HL-60/S4 (cell line): ENCODE results near the gene DNASE1L3.
"Not testable (repeated sequence)": the region's sequence is repeated elsewhere in the genome, so short reads cannot be mapped to it uniquely, and the experiment has no call there.

Source experiments
- in situ Hi-C: fragments of 300-500 bp; cut with MboI; formaldehyde crosslinking; loops from 2 replicates; pipeline ENCODE4 v1.14.3; 2022; ENCODE audit warnings: low sequenced_read_pairs

DNASE1L3 gene

DNA sequence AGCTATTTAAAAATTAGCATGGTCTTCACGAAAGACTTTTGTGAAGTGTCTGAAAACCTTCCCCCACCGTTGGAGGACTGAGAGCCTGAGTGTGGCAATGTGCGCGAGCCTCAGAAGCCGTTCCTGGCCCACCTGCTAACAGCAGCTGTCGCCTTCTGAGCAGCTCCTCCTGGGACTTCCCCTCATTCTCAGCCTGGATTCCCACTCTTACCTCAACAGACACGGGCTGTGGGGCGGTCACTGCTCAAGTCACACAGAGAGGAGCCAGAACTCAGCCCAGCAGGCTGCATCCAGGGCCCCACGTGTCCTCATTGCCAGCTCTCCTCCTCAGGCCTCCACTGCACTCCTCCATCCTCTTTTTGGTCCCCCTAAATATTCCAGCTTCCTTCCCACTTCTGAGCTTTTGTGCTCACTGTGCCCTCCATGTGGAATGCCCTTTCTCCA, 7.8 kb downstream of the DNASE1L3 start:
- in situ Hi-C loops = no loop called here

DNA sequence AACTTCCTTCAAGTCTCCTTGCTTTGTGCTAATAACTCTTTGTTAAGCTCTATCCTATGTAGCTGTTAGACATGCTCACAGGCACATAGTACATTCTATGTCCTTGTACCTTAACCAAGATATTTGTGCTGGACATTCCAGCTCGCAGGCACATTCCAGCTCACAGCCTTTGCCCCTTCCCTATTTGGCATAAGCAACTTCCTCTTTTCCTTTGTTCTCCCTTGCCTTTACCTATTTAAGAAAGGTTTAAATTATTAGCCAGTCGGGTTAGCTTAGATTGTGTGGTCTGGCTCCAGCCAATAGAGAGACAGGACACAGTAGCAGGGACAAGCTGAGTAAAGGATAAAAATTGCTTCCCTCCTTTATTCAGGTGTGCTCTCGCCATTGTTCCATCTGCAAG, 9.3 kb downstream of the DNASE1L3 start:
- in situ Hi-C loops = not testable (repeated sequence)

DNA sequence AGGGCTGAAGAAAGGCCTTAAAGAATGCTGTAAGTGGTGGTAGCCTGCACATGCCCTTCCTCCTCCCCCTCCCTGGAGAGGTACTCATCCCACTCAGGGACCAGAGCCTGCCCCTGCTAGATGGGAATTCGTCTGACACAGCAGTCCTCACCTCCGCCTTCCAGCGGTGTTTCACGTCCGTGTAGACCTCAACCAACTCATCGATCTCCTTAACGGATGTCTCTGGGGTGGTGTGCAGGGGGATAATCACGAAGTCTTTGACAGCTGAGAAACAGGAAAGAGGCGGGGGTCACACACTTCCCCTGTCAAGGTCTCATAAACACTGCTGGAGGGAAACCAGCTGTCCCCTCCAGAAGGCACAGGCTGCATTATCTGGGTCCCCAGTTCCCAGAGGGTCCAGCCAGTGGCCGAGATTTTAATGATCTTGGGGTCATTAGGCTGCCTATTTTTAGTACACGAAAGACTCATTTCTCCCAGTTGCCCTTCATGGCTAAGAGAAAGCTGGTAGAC, 9.9 kb downstream of the DNASE1L3 start:
- in situ Hi-C loops = no loop called here

DNA sequence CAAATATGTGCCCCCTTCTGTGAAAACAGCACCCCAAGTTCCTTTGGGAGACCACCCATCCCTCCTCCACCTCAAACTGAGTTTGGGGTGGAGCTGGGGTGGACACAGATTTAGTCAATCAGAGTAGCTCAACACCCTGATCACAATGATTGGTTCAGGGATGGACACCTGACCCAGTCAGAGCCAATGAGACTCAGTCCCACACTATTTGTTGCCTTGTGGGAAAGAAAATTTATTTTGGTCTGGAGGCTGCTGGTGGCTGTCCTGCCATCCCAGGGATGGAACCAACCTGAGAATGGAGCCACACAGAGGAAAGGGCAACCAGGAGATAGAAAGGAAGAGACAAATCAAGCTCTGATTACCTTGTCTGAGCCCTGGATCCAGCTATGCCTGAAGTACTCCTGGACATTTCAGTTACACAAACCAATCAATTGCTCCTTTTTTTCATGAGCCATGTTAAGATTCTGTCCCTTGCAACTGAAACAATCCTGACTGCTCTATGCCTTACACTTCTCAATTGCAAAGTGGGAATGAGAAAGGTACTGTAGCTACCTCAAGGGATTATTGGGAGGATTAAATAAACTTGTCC, 10.6 kb downstream of the DNASE1L3 start:
- in situ Hi-C loops = no loop called here

DNA sequence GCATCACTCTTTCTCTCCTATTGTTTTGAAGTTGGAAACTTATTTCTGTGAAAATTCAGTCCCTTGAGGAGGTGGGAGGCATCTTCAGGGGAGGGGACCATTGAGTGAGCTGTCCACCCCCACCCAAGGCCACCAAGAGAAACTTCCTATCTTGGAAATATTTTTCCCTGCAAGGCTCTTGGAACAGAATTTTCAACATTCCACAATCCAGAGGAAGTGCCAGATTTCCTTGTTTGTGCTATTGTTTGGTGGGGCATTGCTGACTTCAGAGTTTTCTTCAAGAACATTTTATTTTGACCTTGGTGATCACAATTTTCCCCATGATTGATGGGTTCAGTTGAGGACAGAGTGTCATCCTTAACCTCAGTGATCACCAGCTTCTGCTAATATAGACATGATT, 12.0 kb downstream of the DNASE1L3 start:
- in situ Hi-C loops = loop anchor here (25.0 kb wide), 1 partner anchor 338 kb away; the partner anchor contains the start of gene ACOX2

DNA sequence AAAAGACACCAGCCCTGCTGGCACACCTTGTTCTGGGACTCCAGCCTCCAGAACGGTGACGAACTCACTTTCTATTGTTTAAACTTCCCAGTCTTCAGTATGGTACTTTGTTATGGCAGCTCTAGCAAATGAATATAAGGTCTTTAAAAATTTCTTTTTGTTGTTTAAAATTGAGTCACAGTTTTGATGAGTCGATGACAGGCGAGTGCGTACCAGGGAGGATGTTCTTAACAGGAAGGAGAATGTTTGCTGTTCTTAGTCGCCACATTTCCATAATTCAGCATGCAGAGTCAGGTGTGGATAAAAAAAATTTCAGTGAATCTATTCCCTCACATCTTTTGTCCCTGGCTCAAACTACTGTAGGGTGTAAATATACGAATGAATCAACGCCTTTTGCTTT, 12.4 kb downstream of the DNASE1L3 start:
- in situ Hi-C loops = loop anchor here (25.0 kb wide), 1 partner anchor 339 kb away; the partner anchor contains the start of gene ACOX2

DNA sequence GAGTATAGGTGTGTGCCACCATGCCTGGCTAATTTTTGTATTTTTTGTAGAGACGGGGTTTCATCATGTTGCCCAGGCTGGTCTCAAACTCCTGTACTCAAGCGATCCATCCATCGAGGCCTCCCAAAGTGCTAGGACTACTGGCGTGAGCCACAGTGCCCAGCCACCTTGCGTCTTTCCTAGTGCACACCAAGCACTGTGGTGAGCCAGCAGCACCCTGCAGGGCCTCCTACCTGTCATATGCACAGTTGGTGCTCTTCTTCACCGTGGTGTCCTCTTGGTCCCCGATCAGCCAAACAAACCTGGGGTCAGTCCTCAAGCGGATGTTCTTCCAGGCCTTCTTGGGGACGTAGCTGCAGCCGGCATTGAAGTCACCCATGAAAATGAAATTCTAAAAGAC, 13.2 kb downstream of the DNASE1L3 start:
- in situ Hi-C loops = loop anchor here (25.0 kb wide), 1 partner anchor 340 kb away; the partner anchor contains the start of gene ACOX2

DNA sequence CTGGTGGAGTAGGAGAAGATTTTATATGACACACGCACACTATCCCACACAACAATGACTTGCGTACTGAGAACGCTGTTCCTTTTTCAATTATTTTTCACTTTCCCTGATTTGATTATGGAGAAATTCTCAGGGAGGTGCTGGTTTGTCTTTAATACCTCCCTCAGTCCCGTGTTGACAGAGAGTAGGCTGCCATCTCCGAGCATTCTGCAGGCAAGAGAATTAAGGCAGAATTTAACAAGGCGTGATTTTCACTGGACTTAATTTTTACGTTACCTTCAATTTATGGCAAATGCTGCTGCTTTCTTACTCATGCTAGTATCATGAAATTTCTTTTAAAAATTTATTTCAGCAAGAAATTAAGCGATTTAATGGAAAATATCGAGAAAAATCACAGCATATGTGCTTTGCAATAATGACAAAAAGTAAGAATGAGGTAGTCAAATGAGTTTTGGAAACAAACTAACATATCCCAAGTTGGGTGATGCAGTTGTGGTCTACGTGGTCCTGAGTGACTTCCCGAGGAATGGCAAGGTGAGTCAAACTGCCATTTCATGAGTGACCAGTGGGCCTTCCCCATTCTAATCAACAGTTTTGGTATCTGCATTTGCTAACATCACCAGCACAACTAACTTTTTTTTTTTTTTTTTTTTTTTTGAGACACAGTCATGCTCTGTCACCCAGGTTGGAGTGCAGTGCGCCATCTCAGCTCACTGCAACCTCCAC, 16.9 kb downstream of the DNASE1L3 start:
- in situ Hi-C loops = loop anchor here (25.0 kb wide), 1 partner anchor 343 kb away; the partner anchor contains the start of gene ACOX2

DNA sequence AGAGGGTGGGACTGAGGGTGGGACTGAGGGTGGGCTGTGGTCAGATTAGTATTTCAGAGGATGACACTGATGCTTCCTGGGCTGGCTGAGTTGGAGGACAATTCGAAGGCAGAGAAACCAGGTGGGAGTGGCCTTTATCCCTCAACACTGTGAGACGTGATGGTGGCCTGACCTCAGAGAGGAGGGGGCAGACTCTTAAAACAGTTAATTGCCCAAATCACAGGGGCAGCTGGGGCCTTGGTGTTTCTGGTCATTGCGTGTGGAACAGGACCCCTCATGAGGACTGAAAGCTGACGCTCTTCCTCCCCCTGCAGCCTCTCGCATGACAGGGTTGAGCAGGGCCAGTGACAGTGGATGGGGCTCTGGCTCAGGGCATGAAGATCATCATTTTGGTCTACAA, 18.7 kb downstream of the DNASE1L3 start:
- in situ Hi-C loops = loop anchor here (25.0 kb wide), 1 partner anchor 345 kb away; the partner anchor contains the start of gene ACOX2

DNA sequence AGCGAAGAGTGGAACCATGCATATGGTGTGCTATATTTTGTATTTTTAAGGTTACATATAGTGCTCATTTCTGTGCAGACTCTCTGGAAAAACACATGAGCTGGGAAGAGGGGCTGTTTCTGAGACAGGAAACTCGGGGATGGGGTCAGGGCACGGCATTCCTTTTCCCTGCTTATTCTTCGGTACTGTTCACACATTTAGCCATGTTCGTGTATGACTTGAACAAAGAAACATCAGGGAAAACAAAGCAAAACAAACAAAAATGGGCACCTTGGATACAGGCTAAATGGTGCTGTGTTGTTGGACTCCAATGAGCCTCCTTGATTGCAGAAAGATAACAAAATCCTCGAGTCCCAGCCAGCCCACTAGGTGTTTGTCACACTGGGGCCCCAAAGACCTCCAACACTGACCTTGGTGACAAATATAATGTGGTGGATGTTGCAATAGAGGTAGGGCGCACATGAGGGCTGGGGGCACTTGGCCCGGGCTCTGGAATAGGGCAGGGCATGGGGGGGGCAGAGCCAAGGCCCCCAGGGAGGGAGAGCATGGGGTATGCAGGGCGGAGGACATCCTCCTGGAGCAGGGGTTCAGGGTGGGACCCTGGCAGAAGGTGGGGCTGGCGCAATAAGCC, 19.3 kb downstream of the DNASE1L3 start:
- in situ Hi-C loops = loop anchor here (25.0 kb wide), 1 partner anchor 346 kb away; the partner anchor contains the start of gene ACOX2

DNA sequence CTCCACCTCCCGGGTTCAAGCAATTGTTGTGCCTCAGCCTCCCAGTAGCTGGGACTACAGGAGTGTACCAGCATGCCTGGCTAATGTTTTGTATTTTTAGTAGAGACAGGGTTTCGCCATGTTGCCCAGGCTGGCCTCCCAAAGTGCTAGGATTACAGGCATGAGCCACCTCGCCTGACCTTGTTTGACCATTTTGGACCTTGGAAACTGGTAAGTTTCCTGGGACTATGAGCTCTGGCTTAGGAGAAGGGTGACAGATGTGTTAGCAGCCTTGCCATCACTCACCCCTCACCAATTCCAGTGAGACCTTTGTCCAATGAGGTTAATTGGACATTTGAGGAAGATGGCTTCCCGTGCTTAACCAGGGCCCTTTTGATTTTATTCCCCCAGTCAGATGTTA, 19.9 kb downstream of the DNASE1L3 start:
- in situ Hi-C loops = loop anchor here (25.0 kb wide), 1 partner anchor 346 kb away; the partner anchor contains the start of gene ACOX2

DNA sequence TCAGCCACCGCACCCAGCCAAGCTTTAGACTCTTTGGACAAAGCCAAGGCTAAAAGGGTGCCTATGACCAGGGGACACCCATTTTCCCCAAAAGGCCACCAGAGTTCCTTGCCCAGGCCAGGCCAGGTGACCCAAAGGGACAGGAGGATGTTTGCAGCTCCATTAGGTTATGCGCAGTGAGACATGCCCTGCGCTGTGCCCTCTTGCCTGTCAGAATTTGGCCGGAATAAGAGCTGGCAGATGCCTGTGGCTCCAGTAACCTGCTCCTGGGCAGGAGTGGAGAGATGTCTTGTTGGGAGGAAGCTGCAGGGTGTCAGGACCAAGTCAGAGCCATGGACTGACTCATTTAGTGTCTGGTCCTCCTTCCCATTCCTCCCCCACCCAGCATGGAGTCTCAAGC, 20.5 kb downstream of the DNASE1L3 start:
- in situ Hi-C loops = loop anchor here (25.0 kb wide), 1 partner anchor 347 kb away; the partner anchor contains the start of gene ACOX2

DNA sequence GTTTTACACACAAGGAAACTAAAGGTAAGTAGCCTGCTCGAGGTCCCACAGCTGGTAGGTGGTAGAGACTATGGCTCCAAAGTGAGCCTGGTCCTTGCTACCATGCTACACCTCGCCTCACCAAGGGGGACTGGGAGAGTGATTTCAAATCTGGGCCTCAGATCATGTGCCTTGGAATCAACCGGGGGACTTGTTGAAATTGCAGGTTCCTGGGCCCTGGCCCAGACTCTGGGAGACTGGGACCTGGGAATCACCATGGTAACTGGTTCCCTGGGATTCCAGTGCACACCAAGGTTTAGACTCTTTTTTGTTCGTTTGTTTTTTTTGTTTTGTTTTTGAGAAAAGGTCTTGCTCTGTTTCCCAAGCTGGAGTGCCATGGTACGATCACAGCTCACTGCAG, 21.1 kb downstream of the DNASE1L3 start:
- in situ Hi-C loops = loop anchor here (25.0 kb wide), 1 partner anchor 348 kb away; the partner anchor contains the start of gene ACOX2

DNA sequence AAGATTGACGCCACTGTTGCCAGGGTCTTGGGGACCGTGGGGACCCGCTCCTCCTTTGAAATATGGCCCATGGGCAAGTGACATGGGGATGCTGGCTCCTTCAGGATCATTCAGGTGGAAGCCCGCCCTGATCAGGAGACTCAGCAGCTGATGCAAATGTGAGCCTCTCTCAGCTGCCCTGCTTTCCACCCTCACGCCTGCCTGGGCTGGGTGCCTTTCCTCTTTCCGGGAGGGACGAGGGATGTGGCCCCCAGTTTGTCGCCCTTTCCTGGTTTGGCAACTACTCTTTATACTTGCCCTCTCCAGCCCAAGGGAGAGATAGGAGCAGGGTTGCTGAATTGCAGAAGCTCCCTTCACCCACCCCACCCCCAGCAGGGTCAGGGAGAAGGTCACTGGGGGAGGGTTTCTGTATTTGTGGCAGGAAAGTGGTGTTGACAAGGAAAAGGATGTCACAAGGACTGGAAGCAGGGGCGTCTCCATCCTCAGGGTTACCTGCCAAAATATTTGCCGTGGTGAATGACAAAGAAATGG, 21.8 kb downstream of the DNASE1L3 start:
- in situ Hi-C loops = loop anchor here (25.0 kb wide), 1 partner anchor 348 kb away; the partner anchor contains the start of gene ACOX2

DNA sequence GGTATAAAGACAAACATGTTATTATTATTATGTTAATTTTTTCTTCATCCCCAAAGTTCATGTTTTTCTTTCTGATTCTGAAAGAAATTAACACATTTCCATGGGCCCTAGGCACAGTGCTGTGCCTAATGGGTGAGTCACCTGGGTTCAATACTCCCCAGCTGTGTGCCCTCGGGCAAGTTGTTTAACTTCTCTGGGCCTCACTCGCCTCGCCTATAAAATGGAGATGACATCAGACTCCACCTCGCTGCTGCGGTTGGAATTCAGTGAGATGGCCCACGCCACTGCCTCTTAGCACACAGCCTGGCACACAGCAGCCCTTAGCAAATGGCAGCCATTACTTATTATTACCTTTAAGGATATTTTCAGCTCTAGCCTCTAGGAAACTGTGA, 22.6 kb downstream of the DNASE1L3 start:
- in situ Hi-C loops = loop anchor here (25.0 kb wide), 1 partner anchor 349 kb away; the partner anchor contains the start of gene ACOX2

DNA sequence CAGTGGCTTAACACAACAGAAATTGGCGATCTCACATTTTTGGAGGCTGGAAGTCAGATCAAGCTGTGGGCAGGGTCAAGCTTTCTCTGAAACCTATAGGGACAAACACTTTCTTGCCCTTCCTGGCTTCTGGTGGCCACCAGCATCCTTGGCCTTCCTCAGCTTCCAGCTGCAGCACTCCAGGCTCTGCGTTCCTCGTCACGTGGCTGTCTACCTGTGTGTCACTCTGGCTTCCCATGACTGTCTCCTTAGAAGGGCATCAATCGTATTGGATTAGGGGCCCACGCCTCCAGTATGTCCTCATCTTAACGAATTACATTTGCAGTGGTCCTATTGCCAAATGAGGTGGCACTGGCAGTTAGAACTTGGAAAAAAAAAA, 25.8 kb downstream of the DNASE1L3 start:
- in situ Hi-C loops = loop anchor here (25.0 kb wide), 1 partner anchor 352 kb away; the partner anchor contains the start of gene ACOX2

DNA sequence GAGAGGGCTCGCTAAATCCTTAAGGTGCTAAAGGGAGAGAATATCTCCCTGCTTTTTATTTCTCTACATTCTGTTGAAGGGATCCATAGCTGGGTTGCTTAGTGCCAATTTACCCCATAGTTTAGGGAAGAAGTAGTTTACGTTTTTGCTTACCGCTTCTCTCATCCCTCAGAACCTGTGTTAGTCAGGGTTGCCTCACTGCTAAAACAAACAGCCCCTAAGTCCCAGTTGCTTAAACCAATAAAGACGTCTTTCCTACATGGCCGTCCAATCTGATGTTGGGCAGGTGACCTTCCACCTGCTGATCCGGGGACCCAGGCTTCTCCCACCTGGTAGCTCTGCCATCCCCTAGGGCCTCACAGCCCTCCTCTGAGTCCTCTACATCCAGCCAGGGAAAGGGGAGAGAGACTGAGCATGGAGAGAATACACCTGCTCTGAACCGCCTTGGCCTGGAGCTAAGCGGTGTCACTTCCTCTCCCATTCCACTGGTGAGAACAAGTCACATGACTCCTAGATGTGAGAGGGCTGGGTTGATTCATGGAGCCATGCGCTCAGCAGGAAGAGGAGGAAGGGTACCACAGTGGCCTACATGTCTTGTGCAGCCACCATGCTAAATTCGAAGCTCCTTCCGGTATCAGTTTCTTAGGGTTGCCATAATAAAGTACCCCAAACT, 26.3 kb downstream of the DNASE1L3 start:
- in situ Hi-C loops = loop anchor here (25.0 kb wide), 1 partner anchor 353 kb away; the partner anchor contains the start of gene ACOX2

DNA sequence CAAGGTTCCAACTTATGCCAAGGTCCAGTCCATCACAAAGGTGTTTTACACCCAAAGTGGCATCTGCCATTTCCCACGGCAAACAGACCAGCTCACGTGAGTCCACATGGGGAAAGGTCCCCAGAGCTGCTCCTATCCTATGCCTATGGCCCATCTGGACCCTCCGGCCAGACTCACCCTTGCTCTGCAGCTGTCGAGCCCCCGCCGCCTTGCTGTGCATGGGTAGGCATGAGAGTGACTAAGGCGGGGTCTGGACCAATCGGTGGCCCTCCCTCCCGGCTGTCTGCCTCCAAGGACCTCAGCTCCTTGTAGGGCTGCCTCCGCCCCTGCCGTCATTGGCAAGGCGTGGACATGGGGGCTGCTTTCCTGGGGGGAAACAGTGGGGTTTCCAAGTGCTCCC, 26.9 kb downstream of the DNASE1L3 start:
- in situ Hi-C loops = loop anchor here (25.0 kb wide), 1 partner anchor 353 kb away; the partner anchor contains the start of gene ACOX2

DNA sequence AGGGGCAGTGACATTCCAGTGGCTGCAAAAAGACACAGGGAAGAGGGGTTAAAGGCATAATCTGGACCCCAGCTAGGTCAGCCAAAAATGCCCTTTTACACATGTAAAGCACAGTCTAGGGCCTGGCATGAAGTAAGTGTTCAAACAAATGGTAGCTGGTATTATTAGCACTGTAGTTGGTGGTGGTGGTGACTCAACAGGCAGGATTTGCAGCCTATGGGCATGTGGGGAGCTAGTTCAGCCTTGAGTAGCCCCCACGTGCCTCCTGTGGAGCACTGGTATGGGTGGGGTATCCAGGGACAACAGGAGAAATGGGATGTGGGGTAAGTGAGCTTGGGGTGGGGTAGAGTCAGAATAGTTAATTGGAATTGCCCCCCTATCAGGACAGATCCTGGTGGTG, 27.6 kb downstream of the DNASE1L3 start:
- in situ Hi-C loops = loop anchor here (25.0 kb wide), 1 partner anchor 354 kb away; the partner anchor contains the start of gene ACOX2
